Measurements from ENCODE around the gene HS2ST1.
A peak's percentile ranks its signal among the peaks of the same experiment; 100 is the strongest.

The HS2ST1 gene

GRCh38 chr1:86993269-86993985 is 79.0 kb downstream of the HS2ST1 start:
- ATAC-seq = peak; percentile 44
- TF ChIP-seq TCF4 (CRISPR knock-in tag; IDR thresholded peaks at IDR 0.05; ENCODE audit: borderline replicate concordance) = no peak
- peak; percentile 80 for TF ChIP-seq ISL1 (CRISPR knock-in tag; IDR thresholded peaks at IDR 0.05)

- ATAC-seq = no peak
- no peak for TF ChIP-seq TSHZ2 (CRISPR knock-in tag; IDR thresholded peaks at IDR 0.05)
- 0 out of 2 replicates have a peak, but pooled peaks have one; percentile 14 for TF ChIP-seq ISL1 (CRISPR knock-in tag; IDR thresholded peaks at IDR 0.05)
- TF ChIP-seq TCF4 (CRISPR knock-in tag; IDR thresholded peaks at IDR 0.05; ENCODE audit: borderline replicate concordance) = peak; percentile 64; the same call in 1 of the 2 replicates
Measured at GRCh38 chr1:86994061-86994460, 79.6 kb downstream of the HS2ST1 start.

- ATAC-seq = peak; percentile 51
- no peak for TF ChIP-seq GLIS3 (CRISPR knock-in tag; IDR thresholded peaks at IDR 0.05)
- no peak for TF ChIP-seq ARNTL (CRISPR knock-in tag; IDR thresholded peaks at IDR 0.05; ENCODE audit: borderline replicate concordance, low read depth)
- TF ChIP-seq POU6F1 (CRISPR knock-in tag; IDR thresholded peaks at IDR 0.05; ENCODE audit: borderline replicate concordance, low read depth) = no peak
- no peak for TF ChIP-seq ZNF70 (CRISPR knock-in tag; IDR thresholded peaks at IDR 0.05)
- TF ChIP-seq CSDC2 (CRISPR knock-in tag; IDR thresholded peaks at IDR 0.05) = no peak
- TF ChIP-seq ESRRG (CRISPR knock-in tag; IDR thresholded peaks at IDR 0.05) = no peak
- TF ChIP-seq ZFP30 (CRISPR knock-in tag; IDR thresholded peaks at IDR 0.05) = no peak
- TF ChIP-seq ZC3H10 (CRISPR knock-in tag; IDR thresholded peaks at IDR 0.05) = no peak
- no peak for TF ChIP-seq BACH2 (CRISPR knock-in tag; IDR thresholded peaks at IDR 0.05; ENCODE audit: borderline replicate concordance)
- TF ChIP-seq ZNF565 (CRISPR knock-in tag; conservative IDR thresholded peaks at IDR 0.05; ENCODE audit: low read depth) = no peak
- TF ChIP-seq OSR1 (CRISPR knock-in tag; IDR thresholded peaks at IDR 0.05) = no peak
- TF ChIP-seq RARB (CRISPR knock-in tag; IDR thresholded peaks at IDR 0.05) = no peak
- no peak for TF ChIP-seq ZNF8 (CRISPR knock-in tag; IDR thresholded peaks at IDR 0.05)
- TF ChIP-seq ZFP3 (CRISPR knock-in tag; IDR thresholded peaks at IDR 0.05) = no peak
- TF ChIP-seq SNAI2 (CRISPR knock-in tag; IDR thresholded peaks at IDR 0.05) = no peak
- no peak for TF ChIP-seq ISL1 (CRISPR knock-in tag; IDR thresholded peaks at IDR 0.05)
- TF ChIP-seq CSRNP3 (CRISPR knock-in tag; IDR thresholded peaks at IDR 0.05) = no peak
- TF ChIP-seq TCF4 (CRISPR knock-in tag; IDR thresholded peaks at IDR 0.05; ENCODE audit: borderline replicate concordance) = no peak
Measured at GRCh38 chr1:86997538-86997937, 83.1 kb downstream of the HS2ST1 start.

- TF ChIP-seq CSDC2 (CRISPR knock-in tag; IDR thresholded peaks at IDR 0.05) (no peak), CREB5 (CRISPR knock-in tag; IDR thresholded peaks at IDR 0.05; ENCODE audit: low read depth) (no peak), TSHZ2 (CRISPR knock-in tag; IDR thresholded peaks at IDR 0.05) (no peak), GLIS3 (CRISPR knock-in tag; IDR thresholded peaks at IDR 0.05) (no peak), ISL1 (CRISPR knock-in tag; IDR thresholded peaks at IDR 0.05) (peak; percentile 48; the same call in 1 of the 2 replicates), SNAI2 (CRISPR knock-in tag; IDR thresholded peaks at IDR 0.05) (no peak), OSR1 (CRISPR knock-in tag; IDR thresholded peaks at IDR 0.05) (no peak)
- ATAC-seq = peak; percentile 87
Measured at GRCh38 chr1:86998280-86998679, 83.8 kb downstream of the HS2ST1 start.

Data from SK-N-SH treated with all-trans-retinoic acid at 6 μM for 48 hours (cell line).